CD4-positive, alpha-beta T cell treated with Interleukin-6 at 100 ng/mL for 8 hours (primary cell): ENCODE data around the gene PTPRU.
"Not testable (repeated sequence)": the region's sequence is repeated elsewhere in the genome, so short reads cannot be mapped to it uniquely, and the experiment has no call there.

ENCODE experiments used
- DNase-seq: peaks from one replicate; pipeline ENCODE4 v3.0.0-alpha.2; 2020; ENCODE audit warnings: mixed read lengths, low spot score

Gene PTPRU

DNA sequence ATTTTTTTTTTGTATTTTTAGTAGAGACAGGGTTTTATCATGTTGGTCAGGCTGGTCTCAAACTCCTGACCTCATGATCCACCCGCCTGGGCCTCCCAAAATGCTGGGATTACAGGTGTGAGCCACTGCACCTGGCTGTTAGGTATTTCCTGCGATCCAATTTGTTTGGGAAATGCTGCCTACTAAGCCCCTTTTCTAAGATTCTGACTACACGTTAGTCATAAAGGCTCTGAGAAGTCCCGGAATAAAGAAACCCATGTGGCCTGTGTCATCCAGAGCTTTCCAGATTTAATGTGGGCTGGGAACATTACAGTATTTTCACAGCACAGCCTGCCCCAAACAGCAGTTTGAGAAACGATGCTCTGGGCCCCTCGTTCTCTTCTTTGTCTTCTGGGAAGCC, 14.1 kb upstream of the PTPRU start:
- not testable (repeated sequence) for DNase-seq

DNA sequence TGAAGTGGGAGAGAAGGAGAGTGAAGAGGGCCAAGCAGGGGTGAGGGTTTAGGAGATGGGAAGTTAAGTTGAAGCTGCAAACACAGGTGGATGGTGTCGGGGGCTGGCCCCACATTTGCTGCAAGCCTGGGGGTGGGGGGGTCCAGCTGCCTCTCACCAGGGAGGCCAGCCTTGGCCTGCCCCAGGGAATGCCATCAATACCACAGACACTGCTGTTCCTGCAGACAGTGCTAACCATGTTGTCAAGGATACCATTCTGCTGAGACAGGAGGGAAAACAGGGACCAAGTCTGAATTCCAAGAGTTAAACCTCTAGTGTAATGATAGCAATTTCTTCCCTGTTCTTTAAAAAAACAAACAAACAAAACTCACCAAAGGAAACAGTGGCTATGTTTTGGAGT, 13.6 kb upstream of the PTPRU start:
- DNase-seq, result no peak

DNA sequence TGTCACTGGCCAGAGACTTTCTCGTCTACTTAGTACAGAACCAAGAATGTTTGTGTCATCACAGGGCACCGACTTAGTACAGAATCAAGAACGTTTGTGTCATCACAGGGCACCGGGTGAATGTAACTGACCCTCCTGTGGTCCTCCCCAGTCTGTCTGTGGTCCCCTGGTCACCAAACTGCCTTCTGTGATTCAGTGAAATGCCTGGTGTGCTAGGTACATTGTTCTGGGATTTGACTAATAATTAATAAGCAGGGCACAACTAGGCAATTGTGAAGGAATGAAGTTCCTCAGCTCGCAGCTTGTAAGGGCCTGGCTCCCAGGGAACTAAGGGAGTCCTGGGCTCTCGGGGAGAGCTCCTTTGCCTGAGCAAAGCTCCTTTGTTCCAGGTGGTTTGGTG, 12.8 kb upstream of the PTPRU start:
- no peak for DNase-seq

DNA sequence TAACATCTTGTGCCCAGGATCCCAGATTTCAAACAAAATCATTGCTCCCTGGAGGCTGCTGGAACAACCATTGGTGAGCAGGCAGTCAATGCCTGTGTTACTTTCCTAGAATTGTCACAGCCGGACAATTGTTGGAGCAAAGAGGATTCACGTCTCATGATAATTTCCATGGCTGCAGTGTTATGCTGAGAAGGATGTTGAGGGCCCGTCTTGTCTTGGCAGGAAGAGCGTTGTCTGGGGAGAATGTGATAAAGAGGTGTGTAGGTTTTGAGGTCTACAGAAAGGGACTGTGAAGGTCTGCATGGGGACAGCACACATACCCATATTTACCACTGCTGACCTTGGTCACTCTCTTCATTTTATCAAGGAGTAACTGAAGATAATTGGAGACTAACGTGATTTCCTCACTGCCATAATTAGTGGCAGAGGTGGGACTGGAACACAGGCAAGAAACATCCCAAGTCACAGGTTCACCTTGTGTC, 11.9 kb upstream of the PTPRU start:
- no peak for DNase-seq

- no peak for DNase-seq
Observed at GRCh38 chr1:29225361-29225760, 11.0 kb upstream of the PTPRU start.

DNA sequence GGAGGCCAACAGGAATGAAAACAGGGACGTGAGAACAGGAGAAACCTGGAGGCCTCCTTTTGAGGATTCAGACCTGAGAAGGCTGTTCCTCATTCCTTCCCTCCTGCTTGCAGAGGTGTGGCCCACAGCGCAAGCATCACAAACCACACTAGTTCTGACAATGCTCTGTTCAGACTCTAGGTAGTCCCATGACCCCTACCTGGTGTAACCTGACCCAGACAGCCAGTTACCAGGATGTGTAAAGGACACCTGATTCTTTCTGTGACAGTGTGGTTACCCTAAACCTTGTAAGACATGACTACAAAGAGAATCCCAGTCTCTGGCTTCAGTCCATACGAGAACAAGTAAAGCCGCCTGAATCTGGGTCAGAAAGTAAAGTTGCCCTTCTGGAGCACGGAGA, 8.8 kb upstream of the PTPRU start:
- DNase-seq, result no peak

- DNase-seq, result no peak
Observed at GRCh38 chr1:29230204-29230552, 6.1 kb upstream of the PTPRU start.

- DNase-seq, result peak; percentile 91
Observed at GRCh38 chr1:29230553-29231378, 5.6 kb upstream of the PTPRU start, which contains the start of gene MECR. Gene MECR (minus strand): TSS chr1:29230934. CDS start chr1:29230906, 28 bp downstream.

DNA sequence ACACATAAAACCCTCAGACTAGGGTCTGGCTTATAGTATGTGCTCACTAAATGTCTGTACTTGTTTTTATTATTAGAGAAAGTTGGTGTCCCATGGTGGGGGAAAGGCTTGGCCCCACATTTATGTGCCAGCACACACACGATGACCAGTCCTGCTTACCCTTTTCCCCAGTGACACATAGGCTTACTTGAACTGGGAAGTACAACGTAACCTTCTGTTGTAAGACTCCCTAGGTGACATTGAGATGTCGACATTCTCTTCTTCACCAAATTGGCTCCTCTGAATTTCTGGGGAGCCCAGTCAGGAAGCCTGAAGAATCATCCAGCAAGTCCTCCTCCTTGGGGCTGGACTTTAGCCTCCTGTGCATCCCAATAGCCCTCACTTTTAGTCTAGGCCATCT, 3.9 kb upstream of the PTPRU start:
- no peak for DNase-seq

- no peak for DNase-seq
Observed at GRCh38 chr1:29233693-29234092, 2.6 kb upstream of the PTPRU start.

- DNase-seq, result no peak
Observed at GRCh38 chr1:29234471-29234870, 1.9 kb upstream of the PTPRU start.

DNA sequence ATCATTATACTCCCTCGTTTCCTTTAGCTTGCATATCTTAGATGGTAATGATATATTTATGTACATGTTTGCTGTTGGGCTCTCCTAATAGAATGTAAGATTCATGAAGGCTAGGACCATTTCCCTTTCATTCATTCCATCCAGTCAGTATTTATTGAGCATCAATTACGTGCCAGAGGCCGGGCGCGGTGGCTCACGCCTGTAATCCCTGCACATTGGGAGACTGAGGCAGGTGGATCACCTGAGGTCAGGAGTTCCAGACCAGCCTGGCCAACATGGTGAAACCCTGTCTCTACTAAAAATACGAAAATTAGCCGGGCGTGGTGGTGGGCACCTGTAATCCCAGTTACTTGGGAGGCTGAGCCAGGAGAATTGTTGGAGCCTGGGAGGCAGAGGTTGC, 1.4 kb upstream of the PTPRU start:
- not testable (repeated sequence) for DNase-seq

GRCh38 chr1:29236712-29237128, 398 bp downstream of the PTPRU start:
- DNase-seq, result no peak

DNA sequence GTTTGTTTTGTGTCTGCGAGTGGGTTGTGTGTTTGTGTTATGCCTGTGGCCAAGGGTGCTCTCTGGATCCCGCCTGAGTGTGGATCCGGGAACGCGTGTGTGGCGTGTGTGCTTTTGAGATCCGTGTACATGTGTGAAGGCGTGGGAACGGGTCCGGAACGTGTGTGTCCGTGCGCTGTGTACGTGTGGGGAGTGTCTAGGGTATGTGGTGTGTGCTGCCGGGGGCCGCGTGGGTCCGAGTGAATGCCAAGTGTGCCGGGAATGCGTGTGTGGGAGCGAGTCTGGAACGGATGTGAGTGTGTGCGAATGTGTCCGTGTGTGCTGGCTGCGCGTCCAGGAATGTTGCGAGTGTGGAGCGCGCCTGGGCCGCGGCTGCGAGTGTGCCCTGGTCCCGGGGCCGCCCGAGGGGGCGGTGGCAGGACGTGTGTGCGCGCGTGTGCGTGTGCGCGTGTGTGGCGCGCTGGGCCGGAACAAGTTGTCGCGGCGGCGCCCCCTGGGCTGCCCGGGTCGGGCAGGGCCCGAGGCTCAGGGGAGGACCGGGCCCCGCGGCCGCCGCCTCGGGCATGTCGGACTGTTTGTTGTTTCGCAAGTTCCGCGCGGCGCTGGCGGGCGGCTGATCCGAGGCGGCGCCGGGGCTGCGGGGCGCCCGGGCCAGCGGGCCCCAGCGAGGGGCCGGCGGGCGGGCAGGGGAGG, 953 bp downstream of the PTPRU start:
- DNase-seq, result no peak

- DNase-seq, result no peak
Observed at GRCh38 chr1:29237852-29238619, 1.7 kb downstream of the PTPRU start.

DNA sequence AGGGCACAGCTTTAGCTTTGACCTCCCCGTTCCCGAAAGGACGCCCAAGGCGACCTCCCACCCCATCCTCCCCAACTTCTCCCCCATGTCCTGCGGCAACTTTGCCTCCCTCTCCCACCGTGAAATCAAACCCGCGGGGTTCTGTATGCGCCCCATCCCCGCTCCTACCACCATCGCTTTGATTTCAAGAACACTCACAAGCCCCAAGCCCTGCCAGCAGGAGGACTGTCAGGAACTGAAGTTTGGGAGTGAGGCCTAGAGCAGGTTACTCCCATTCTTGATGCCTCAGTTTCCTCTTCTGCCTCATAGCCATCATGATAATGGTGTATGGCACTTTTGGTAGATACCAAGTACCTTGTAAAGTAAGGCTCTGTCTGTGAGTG, 2.3 kb downstream of the PTPRU start:
- no peak for DNase-seq

DNA sequence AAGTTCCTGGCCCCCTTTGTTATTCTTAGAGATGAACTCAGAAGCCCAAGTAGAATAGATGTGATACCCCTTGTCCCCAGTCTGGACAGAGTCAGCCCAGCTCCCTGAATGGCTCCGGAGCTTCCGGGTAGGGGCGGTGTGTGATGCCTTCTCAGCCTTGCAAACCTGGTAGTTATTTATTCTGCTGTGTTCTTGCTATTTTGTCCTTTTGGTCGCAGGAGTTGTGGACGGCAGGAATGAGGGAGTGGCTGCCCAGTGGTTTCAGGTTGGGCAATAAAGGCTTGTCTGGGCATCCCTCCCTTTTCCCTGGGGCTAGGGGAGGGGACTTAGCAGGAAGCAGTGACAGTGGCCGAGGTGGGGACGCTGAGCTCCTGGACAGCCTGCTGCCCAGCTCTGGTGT, 2.8 kb downstream of the PTPRU start:
- no peak for DNase-seq

GRCh38 chr1:29240400-29240837, 4.1 kb downstream of the PTPRU start:
- no peak for DNase-seq

- DNase-seq, result no peak
Observed at GRCh38 chr1:29240986-29241385, 4.7 kb downstream of the PTPRU start.

DNA sequence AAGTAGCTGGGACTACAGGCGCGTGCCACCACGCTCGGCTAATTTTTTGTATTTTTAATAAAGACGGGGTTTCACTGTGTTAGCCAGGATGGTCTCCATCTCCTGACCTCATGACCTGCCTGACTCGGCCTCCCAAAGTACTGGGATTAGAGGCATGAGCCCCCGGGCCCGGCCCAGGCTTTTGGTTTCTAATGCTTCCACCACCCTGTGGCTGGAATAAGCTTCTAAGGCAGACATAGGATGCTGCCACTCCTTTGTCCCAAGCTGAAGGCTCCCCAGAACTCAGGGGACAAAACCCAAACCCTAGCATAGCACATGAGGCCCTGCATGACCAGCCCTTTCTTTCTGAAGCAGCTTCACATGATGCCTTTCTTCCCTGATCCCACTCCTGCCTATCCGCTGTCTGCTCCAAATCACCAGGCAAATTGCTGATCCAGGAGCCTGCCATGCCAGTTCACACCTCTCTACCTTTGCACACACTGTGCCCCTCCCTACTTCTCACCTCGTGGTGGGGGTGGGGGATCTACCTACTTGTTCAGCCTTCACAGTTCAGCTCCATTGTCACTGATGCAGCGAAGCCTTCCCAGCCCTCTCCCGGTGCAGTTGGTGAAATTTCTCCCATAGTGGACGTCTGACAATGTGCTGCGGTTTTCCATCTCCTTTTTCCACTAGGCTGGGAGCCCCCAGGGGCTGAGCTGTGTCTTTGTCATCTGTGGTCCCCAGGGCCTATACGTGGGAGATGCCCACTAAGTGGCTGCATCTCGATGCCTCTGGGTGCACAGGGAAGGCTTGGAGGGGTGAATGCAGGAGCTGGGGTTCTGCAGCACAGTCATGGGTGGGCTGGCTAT, 6.9 kb downstream of the PTPRU start:
- DNase-seq, result no peak

- DNase-seq, result no peak
Observed at GRCh38 chr1:29243871-29244200, 7.5 kb downstream of the PTPRU start.

DNA sequence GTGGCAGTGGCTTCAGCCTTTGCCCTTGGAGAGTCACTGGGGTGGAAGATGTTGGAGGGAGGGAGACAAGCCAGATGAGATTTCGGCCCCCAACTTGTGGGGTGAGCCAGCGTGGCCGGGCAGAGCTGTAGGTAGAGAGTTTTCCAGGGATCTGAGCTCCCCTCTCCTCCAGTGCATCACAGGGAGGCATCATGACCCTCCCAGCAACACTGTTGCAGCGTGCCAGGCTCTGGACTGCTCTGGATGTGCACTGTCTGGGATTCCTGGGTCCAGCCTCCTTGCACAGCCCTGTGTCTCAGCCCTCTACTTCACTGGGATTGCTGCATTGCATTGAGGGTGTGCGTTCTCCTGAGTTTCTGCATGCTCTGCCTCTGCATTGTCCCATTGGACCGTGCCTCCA, 8.9 kb downstream of the PTPRU start:
- DNase-seq, result no peak
